ENCODE data around the gene LRPAP1.

- no peak for TF ChIP-seq POLR2A (IDR thresholded peaks at IDR 0.05)
- TF ChIP-seq, protein P1, sequence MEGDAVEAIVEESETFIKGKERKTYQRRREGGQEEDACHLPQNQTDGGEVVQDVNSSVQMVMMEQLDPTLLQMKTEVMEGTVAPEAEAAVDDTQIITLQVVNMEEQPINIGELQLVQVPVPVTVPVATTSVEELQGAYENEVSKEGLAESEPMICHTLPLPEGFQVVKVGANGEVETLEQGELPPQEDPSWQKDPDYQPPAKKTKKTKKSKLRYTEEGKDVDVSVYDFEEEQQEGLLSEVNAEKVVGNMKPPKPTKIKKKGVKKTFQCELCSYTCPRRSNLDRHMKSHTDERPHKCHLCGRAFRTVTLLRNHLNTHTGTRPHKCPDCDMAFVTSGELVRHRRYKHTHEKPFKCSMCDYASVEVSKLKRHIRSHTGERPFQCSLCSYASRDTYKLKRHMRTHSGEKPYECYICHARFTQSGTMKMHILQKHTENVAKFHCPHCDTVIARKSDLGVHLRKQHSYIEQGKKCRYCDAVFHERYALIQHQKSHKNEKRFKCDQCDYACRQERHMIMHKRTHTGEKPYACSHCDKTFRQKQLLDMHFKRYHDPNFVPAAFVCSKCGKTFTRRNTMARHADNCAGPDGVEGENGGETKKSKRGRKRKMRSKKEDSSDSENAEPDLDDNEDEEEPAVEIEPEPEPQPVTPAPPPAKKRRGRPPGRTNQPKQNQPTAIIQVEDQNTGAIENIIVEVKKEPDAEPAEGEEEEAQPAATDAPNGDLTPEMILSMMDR (IDR thresholded peaks at IDR 0.05), result no peak
These were observed 30.3 kb downstream of the LRPAP1 start for GRCh38 chr4:3501825-3502425.
